SKM-1 treated with dmso at 0.1 percent for 144 hours (cell line): ENCODE data around the gene SMOC2.
A peak's percentile ranks its signal among the peaks of the same experiment; 100 is the strongest.

Experiments
- DNase-seq: peaks from one replicate; lab custom pipeline; 2025; ENCODE audit not compliant: unreplicated experiment; lab: John Stamatoyannopoulos, UW

SMOC2 gene

GRCh38 chr6:168513766-168514165, 72.8 kb downstream of the SMOC2 start:
- no peak for DNase-seq

DNA sequence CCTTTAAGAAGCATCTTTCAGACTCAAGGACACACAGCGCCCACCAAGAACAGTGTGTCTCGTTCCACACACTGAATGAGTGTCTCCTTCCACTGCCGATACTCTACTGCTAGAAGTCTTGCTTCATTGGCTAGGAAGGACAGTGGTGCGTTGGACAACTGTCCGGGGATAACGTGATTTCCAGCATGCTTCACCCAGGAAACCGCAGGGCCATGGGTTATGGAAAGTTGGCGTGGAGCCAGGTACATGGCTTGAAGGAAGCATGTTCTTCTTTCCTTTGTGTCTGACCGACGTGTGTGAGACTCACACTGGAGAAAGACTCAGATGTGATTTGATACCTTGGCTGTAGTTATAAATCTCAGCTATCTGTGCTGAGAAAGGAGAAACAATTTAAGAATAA, 73.2 kb downstream of the SMOC2 start:
- DNase-seq, result no peak

- DNase-seq, result no peak
These were observed 74.4 kb downstream of the SMOC2 start for GRCh38 chr6:168515376-168515775.

- DNase-seq, result no peak
These were observed 76.2 kb downstream of the SMOC2 start for GRCh38 chr6:168516944-168517741.

DNA sequence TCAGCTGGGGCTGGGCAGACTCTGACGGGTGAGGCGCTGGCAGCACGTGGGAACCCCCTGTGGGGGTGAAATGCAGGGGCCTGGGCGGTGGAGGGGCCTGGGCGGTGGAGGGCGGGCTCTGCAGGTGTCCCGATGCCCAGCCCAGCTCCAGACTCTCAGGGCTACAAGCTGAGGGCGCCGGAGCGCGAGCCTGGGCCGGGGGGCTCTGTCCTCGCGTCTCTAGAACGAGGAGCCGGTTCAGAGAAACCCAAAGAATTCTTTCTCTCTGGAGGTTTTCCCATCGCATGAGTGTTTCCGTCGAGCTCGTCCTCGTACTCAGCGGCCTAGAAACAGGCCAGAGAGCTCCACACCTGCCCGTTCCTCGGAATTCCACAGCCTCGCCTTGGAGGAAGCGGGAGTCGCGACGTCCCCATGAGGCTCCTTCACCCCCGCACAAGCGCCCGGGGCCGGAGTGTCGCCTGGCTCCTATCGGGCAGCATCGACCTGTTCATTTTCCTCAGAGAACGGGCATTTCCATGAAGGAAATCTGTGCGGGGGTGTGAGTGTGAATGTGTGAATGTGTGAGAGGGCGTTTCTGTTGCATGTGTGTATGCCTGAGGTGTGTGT, 76.9 kb downstream of the SMOC2 start:
- DNase-seq, result no peak

DNA sequence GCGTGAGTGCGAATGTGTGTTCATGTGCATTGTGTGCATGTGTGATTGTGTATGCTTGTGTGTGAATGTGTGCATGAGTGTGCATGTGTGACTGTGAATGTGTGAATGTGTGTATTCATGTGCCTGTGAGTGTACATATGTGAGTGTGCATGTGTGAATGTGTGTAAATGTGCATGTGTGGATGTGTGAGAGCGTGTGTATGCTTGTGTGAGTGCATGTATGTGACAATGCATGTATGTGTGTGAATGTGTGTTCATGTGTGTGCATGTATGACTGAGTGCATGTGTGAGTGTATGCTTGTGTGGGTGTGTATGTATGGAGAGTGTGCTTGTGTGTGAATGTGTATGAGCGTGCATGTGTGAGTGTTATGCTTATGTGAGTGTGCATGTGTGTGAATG, 77.4 kb downstream of the SMOC2 start:
- no peak for DNase-seq

- no peak for DNase-seq
These were observed 77.9 kb downstream of the SMOC2 start for GRCh38 chr6:168518867-168519266.

DNA sequence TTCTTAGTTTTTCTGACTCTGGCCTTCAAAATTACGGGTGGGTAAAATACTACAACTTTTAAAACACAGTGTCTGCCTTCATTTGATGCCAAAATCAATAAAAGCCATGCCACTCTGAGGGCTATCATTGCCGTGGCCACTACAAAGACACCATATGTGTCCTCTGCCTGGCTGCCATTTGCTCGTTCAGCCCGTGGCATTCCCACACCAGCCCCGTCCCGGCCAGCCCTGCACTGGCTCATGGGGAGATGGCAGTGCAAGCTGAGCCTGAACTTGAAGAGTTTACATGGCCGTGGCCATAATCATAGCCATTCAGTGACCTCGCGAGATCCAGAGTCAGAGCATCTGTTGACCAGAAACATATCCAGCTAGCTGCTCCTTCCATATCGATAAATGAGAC, 79.2 kb downstream of the SMOC2 start:
- no peak for DNase-seq

DNA sequence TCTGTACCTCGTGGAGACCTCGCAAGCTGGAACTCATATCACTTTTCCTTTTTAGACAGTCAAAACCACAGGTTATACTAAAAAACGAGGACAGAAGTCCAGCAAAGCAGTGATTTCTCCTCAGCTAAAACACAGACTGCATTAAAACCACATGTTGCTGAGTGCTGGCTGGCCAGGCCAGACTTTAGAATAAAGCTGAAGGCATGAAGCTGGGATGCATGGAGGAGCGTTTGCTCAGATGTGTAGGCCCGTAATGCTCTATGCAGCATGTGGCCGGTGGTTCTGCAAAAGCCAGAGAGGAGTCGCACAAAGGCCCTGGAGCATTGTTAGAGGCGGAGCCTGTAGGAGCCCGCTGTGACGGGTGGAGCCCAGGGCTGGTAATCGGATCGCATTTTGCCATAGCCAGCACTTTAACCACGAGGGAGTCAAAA, 83.6 kb downstream of the SMOC2 start:
- DNase-seq, result no peak

DNA sequence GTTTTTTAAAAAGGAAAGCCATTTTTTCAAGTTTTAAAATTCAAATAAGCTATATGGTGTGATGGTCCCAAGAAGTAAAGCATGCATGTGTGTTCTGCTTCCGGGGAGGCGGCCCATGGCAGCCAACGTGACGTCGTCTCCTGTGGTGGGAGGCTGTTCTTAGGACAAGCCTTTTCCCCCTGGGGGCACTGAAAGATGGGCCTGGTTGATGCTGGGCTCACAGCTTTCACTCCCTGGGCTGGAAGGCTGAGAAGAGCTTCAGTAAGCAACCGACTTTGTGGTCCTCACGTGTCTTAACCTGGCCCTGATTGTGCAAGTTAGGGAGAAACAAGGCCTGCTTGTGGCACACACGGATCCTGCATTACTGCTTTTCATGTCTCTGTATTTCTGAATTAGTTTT, 84.1 kb downstream of the SMOC2 start:
- DNase-seq, result no peak

DNA sequence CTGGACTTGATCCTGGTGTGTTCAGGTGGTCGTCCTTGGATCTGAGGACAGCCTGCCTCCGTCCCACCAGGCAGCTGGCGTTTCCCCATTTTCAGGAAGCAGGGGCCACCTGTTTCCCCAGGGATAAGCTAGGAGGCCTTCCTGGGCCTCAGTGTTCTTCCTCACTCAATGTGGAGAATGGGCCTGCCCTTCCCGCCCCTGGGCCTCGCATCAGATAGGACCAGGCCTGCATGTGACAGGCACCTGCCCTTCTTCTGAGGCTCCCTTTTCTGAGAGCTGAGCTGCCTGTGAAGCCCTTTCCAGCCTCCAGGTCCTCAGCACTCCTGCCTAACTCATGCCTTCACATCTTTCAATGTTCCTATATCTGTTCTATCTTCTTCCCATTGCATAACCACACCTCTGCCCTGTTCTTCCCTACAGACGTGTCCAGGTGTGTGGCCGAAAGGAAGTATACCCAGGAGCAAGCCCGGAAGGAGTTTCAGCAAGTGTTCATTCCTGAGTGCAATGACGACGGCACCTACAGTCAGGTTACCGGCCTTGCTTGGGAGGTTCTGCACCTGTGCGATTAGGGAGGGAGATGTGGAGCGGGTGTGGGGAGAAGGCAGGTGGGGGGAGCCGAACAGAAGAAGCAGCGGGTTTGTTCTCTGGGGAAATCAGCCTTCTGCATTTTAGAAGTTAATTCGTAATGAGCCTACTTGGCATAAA, 85.1 kb downstream of the SMOC2 start:
- no peak for DNase-seq

DNA sequence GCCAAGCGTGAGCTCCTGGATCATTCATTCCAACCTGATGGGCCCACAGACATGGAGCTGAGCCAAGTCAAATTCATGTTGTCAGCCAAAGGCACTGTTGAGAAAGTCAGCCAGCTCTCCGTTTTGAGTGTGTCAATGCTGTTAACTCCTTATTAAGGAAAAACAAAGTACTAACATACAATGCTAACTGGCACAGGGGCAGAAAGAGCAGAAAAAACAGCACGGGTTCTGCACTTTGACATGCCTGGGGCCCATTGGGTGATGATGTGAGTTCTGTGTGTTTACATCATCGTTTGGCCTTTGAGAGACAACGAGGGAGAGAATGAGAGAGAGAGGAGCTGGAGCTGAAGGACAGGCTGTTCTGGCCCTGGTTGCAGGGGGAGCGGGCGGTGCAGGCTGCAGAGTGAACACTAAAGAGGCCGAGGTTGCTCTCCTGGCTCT, 85.9 kb downstream of the SMOC2 start:
- DNase-seq, result no peak

- DNase-seq, result no peak
These were observed 86.6 kb downstream of the SMOC2 start for GRCh38 chr6:168527451-168528210.

DNA sequence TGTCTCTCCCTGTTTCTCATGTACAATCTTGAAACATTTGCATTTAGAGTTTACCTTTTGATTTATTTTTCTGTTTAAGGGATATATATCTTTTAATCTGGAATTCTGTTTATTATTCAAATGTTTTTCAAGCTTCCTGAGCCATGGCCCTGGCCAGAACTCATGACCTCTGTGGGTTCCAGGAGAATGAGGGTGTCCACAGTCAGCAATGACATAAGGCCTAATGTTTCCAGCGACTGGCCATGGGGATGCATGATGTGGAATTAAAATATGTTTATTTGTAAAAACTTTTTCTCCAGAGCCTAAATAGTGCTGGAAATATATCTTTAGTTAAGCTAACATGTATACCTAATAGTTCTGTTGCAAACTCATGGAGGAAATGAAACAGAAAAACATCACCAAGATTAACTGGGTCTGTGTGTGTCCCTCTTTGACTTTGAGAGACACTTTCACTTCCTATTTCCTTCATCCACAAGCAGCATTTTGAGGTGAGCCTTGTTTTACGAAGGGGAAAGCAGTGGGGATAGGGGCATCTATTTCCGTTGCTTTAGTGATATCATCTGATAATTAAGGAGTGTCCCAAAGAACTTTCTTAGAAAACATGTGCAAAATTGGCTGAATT, 87.6 kb downstream of the SMOC2 start:
- peak; percentile 3 for DNase-seq

DNA sequence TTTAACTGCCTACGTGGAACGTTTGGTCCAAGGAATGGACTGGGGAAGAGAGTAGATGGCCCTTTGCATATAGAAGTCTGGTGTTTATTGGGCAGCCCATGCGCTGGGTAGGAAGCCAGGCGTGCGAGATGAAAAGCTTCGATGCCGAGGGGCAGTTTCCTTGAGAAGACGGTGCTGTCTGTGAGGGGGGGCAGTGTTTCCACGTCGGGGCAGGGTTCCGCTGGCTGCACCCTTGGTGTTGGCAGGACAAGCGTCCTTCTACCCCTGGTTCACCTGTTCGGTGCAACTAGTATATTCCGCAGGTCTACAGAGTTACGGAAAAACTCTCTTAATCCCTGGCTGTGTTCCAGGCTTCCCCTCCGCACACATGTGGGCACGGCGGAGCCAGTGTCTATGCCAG, 88.2 kb downstream of the SMOC2 start:
- no peak for DNase-seq

DNA sequence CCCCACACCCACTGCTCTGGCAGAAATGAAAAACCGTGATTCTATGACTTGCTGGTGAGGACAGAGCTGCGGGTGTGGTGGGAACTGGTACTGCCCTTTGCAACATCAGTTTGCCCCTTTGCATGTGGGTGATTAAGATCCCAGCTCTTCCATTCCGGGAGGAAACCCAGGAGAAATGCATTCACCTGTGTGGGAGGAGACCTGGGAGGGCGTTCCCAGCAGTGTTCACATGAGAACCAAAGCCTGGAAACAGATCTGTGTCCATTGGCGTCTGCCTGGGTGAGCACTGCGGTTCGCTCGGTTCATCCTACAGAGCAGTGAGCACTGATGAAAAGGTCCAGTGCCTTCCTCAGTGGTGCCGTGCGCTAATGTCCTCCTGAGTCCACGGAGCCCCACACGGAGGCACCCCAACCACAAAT, 89.7 kb downstream of the SMOC2 start:
- no peak for DNase-seq

DNA sequence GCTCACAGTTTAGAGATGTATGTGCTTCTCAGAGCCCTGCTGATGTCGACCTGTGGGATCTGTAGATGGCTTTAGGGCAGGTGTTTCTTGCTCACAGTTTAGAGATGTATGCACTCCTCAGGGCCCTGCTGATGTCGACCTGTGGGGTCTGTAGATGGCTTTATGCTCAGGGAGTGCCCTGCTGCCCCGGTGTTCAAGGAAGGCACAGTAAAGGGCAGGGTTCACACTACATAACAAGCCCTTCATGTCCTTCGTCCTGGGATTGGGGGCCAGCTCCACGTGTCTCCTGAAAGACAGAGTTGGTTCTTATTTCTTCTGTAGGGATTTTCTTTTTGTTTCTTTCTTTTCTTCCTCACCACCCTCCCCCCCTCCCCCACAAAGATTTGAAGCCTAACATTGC, 91.1 kb downstream of the SMOC2 start:
- no peak for DNase-seq

GRCh38 chr6:168533414-168533813, 92.4 kb downstream of the SMOC2 start:
- DNase-seq, result no peak

- DNase-seq, result no peak
These were observed 93.3 kb downstream of the SMOC2 start for GRCh38 chr6:168534265-168534664.

DNA sequence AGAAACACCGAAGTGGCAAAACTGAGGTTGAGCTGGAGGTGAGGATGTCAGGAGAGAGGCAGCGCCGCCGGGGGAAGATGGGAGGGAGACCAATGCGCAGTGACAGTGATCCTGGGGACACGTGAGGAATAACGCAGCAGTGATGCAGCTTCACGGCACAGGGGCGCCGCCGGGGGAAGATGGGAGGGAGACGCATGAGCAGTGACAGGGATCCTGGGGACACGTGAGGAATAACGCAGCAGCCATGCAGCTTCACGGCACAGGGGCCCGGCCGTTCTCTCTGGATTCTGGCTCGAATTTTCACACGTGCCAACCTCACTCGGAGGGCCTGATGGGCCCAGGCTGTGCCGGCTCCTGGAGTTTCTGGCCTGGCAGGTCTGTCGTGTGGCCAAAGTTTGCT, 94.7 kb downstream of the SMOC2 start:
- DNase-seq, result no peak

- DNase-seq, result no peak
These were observed 95.2 kb downstream of the SMOC2 start for GRCh38 chr6:168536196-168536595.
